Measurements from ENCODE around the gene MYBL2.

MYBL2 gene

GRCh38 chr20:43699941-43700565 is 33.1 kb downstream of the MYBL2 start:
- H3K36me3 ChIP-seq (ENCODE audit: control insufficient read depth, insufficient read depth, low read length): no peaks in the 10 kb centered on the region
- no peak for TF ChIP-seq CTCF (IDR thresholded peaks at IDR 0.05)

DNA sequence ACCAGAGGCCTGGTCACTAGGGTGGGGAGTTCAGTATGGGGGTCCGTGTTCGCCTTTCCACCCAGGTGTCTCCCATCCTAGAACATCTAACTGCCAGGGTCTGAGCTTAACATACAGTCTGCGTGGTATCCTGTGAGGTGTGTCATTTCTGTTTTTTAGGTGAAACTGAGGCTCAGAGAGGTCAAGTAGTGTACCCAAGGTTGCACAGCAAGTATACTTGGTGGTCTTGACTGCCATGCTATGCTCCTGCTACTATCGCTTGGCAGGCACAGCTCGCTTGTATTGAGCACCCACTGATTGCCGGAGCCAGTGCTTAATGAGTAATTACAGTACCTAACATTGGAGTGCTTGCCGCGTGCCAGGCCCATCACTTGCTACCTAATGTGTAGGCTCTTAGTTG is 33.7 kb downstream of the MYBL2 start:
- Histone ChIP-seq H3K79me2 (no peaks in the 10 kb centered on the region), H3K27me3 (ENCODE audit: control insufficient read depth, insufficient read depth, low read length) (no peaks in the 10 kb centered on the region), H3K4me3 (ENCODE audit: low read depth, low read length) (no peak overlapping the region), H3K36me3 (ENCODE audit: control insufficient read depth, insufficient read depth, low read length) (no peaks in the 10 kb centered on the region), H3K27ac (no peak overlapping the region), H3K9ac (no peak overlapping the region), H2AFZ (no peak overlapping the region), H3K4me2 (ENCODE audit: low read length) (no peak overlapping the region), H3K4me1 (no peaks in the 10 kb centered on the region), H3K9me3 (ENCODE audit: control insufficient read depth, low read length) (no peaks in the 10 kb centered on the region)
- no peak for TF ChIP-seq CTCF (IDR thresholded peaks at IDR 0.05)

More at GRCh38 chr20:43699941-43700565, 33.1 kb downstream of the MYBL2 start:
- Histone ChIP-seq H3K79me2 (no peaks in the 10 kb centered on the region), H3K4me3 (ENCODE audit: low read depth, low read length) (no peak overlapping the region), H3K9ac (no peak overlapping the region), H3K4me2 (ENCODE audit: low read length) (no peak overlapping the region), H3K9me3 (ENCODE audit: control insufficient read depth, low read length) (no peaks in the 10 kb centered on the region), H3K27me3 (ENCODE audit: control insufficient read depth, insufficient read depth, low read length) (no peaks in the 10 kb centered on the region), H2AFZ (no peak overlapping the region), H3K27ac (no peak overlapping the region), H3K4me1 (no peaks in the 10 kb centered on the region)

GRCh38 chr20:43702502-43702901 is 35.6 kb downstream of the MYBL2 start:
- Histone ChIP-seq H3K9ac (no peak overlapping the region), H3K9me3 (ENCODE audit: control insufficient read depth, low read length) (no peaks in the 10 kb centered on the region), H3K27ac (no peak overlapping the region), H3K4me1 (no peaks in the 10 kb centered on the region), H3K4me3 (ENCODE audit: low read depth, low read length) (no peak overlapping the region), H2AFZ (no peak overlapping the region), H3K27me3 (ENCODE audit: control insufficient read depth, insufficient read depth, low read length) (no peaks in the 10 kb centered on the region), H3K79me2 (no peaks in the 10 kb centered on the region), H3K36me3 (ENCODE audit: control insufficient read depth, insufficient read depth, low read length) (no peaks in the 10 kb centered on the region), H3K4me2 (ENCODE audit: low read length) (no peak overlapping the region)
- no peak for TF ChIP-seq CTCF (IDR thresholded peaks at IDR 0.05)

- Histone ChIP-seq H3K4me2 (ENCODE audit: low read length) (no peak overlapping the region), H2AFZ (no peak overlapping the region), H3K4me1 (no peaks in the 10 kb centered on the region), H3K27ac (no peak overlapping the region), H3K9ac (no peak overlapping the region), H3K36me3 (ENCODE audit: control insufficient read depth, insufficient read depth, low read length) (no peaks in the 10 kb centered on the region), H3K79me2 (no peaks in the 10 kb centered on the region), H3K27me3 (ENCODE audit: control insufficient read depth, insufficient read depth, low read length) (no peaks in the 10 kb centered on the region), H3K4me3 (ENCODE audit: low read depth, low read length) (no peak overlapping the region), H3K9me3 (ENCODE audit: control insufficient read depth, low read length) (no peaks in the 10 kb centered on the region)
- TF ChIP-seq CTCF (IDR thresholded peaks at IDR 0.05): no peak
Observed at GRCh38 chr20:43710370-43711044, 43.6 kb downstream of the MYBL2 start.

Measured in parathyroid adenoma (tissue), 2 donors.